Germinal center (tissue), 1 donor: ENCODE results near the gene IRAK4.

Experiments
- DNase-seq: peaks from one replicate; pipeline ENCODE4 v3.0.0; 2012; ENCODE audit warnings: mixed read lengths, low spot score

IRAK4 gene

GRCh38 chr12:43766291-43766690 lies 7.5 kb downstream of the IRAK4 start:
- no peak for DNase-seq

GRCh38 chr12:43776498-43776897 lies 17.7 kb downstream of the IRAK4 start:
- peak; percentile 20 for DNase-seq

GRCh38 chr12:43786899-43787693 lies 28.3 kb downstream of the IRAK4 start:
- no peak for DNase-seq

- DNase-seq: no peak
These were observed 31.2 kb downstream of the IRAK4 start for GRCh38 chr12:43789941-43790340.

- peak; percentile 26 for DNase-seq
These were observed 37.0 kb downstream of the IRAK4 start for GRCh38 chr12:43795716-43796280.

- no peak for DNase-seq
These were observed 38.9 kb downstream of the IRAK4 start for GRCh38 chr12:43797561-43798217.

- peak; percentile 10 for DNase-seq
These were observed 46.6 kb downstream of the IRAK4 start for GRCh38 chr12:43805149-43805859.

- peak; percentile 89 for DNase-seq
These were observed 47.3 kb downstream of the IRAK4 start, which contains the start of gene TWF1 for GRCh38 chr12:43805860-43806736. Gene TWF1 (minus strand): TSS chr12:43806317. CDS start chr12:43806245, 72 bp downstream.

GRCh38 chr12:43806737-43807072 lies 48.0 kb downstream of the IRAK4 start:
- peak; percentile 15 for DNase-seq

- DNase-seq: no peak
These were observed 48.6 kb downstream of the IRAK4 start for GRCh38 chr12:43807386-43807785.

- no peak for DNase-seq
These were observed 53.3 kb downstream of the IRAK4 start for GRCh38 chr12:43812057-43812456.

- no peak for DNase-seq
These were observed 54.2 kb downstream of the IRAK4 start for GRCh38 chr12:43812926-43813325.

GRCh38 chr12:43815416-43815815 lies 56.7 kb downstream of the IRAK4 start:
- DNase-seq: no peak

- DNase-seq: no peak
These were observed 57.4 kb downstream of the IRAK4 start for GRCh38 chr12:43816168-43816567.

GRCh38 chr12:43824207-43824775 lies 65.5 kb downstream of the IRAK4 start:
- no peak for DNase-seq

- no peak for DNase-seq
These were observed 67.9 kb downstream of the IRAK4 start for GRCh38 chr12:43826681-43827080.

- no peak for DNase-seq
These were observed 68.3 kb downstream of the IRAK4 start for GRCh38 chr12:43827093-43827492.

GRCh38 chr12:43832463-43833168 lies 73.9 kb downstream of the IRAK4 start:
- DNase-seq: no peak

GRCh38 chr12:43835264-43835655 lies 76.5 kb downstream of the IRAK4 start:
- DNase-seq: no peak

- peak; percentile 71 for DNase-seq
These were observed 77.1 kb downstream of the IRAK4 start, which contains the start of gene TMEM117 for GRCh38 chr12:43835656-43836474. Gene TMEM117 (plus strand): TSS chr12:43836081.
